ENCODE measurements around the gene AATK.

- TF ChIP-seq TOX (CRISPR knock-in tag; IDR thresholded peaks at IDR 0.05; ENCODE audit: borderline replicate concordance) (no peak), ZNF565 (CRISPR knock-in tag; conservative IDR thresholded peaks at IDR 0.05; ENCODE audit: low read depth) (no peak), ZFP3 (CRISPR knock-in tag; IDR thresholded peaks at IDR 0.05) (no peak), RARB (CRISPR knock-in tag; IDR thresholded peaks at IDR 0.05) (no peak)
Measured at GRCh38 chr17:81090361-81091136, 75.5 kb downstream of the AATK start.

All from SK-N-SH treated with all-trans-retinoic acid at 6 μM for 48 hours (cell line).